SK-N-SH (cell line): ENCODE measurements around the gene PARP8. TPM values are rescaled to one million over a fixed set of nuclear protein-coding genes. Genes with fewer than 3 reads are reported as not detected.
"Not testable (repeated sequence)": the region's sequence is repeated elsewhere in the genome, so short reads cannot be mapped to it uniquely, and the experiment has no call there.

ENCODE experiments used
- CTCF ChIA-PET: fragments of 300-600, 350-600 bp; formaldehyde crosslinking; extraction: SDS; loops from one replicate; lab custom pipeline; 2021; lab: Yijun Ruan, JAX
- POLR2A ChIA-PET: fragments of 350-600 bp; sonication (Branson Sonifier 250); formaldehyde crosslinking; extraction: SDS; loops from one replicate; lab custom pipeline; 2020; ENCODE audit warnings: antibody characterized with exemption, inconsistent platforms; lab: Yijun Ruan, JAX
- DNase-seq: peaks from one replicate; pipeline ENCODE4 v3.0.0; 2012
- H2AFZ ChIP-seq: fragments of 200-600 bp; sonication (generic); 2 replicates; pipeline ENCODE4 v1.8.1; 2016; ENCODE audit warnings: antibody characterized with exemption, mild to moderate bottlenecking, low read depth
- H3F3A ChIP-seq: fragments of 200-600 bp; sonication (generic); replicated peaks from 2 replicates; pipeline ENCODE3; 2016; ENCODE audit warnings: antibody characterized with exemption, mild to moderate bottlenecking; ENCODE audit not compliant: insufficient read depth
- H3K27ac ChIP-seq, 2 experiments: fragments of 200-500 bp in 1 of 2; fragments of 200-600 bp in 1 of 2; sonication (Bioruptor generic) in 1 of 2; sonication (generic), shearing (Covaris generic) in 1 of 2; 2 replicates each; pipeline versions ENCODE4 v1.5.1 to v1.6.1; 2014 to 2016; ENCODE audit warnings: low read depth in 2 of 2, inconsistent platforms in 1 of 2, low read length in 1 of 2, mild to moderate bottlenecking in 1 of 2, mixed read lengths in 1 of 2
- H3K27me3 ChIP-seq: fragments of 200-600 bp; sonication (generic), shearing (Covaris generic); 2 replicates; pipeline ENCODE4 v1.6.1; 2016; ENCODE audit warnings: mixed run types; ENCODE audit not compliant: insufficient read depth
- H3K36me3 ChIP-seq, 2 experiments: fragments of 200-500 bp in 1 of 2; fragments of 200-600 bp in 1 of 2; sonication (Bioruptor generic) in 1 of 2; sonication (generic) in 1 of 2; replicated peaks in 1 of 2; 2 replicates each; pipeline versions ENCODE3 to v1.5.1; 2014 to 2016; ENCODE audit warnings: low read length in 1 of 2, mild to moderate bottlenecking in 1 of 2; ENCODE audit not compliant: insufficient read depth in 2 of 2, control insufficient read depth in 1 of 2
- H3K4me1 ChIP-seq, 2 experiments: fragments of 200-500 bp in 1 of 2; fragments of 200-600 bp in 1 of 2; sonication (Bioruptor generic) in 1 of 2; sonication (generic), shearing (Covaris generic) in 1 of 2; 2 replicates each; pipeline versions ENCODE4 v1.5.1 to v1.6.1; 2014 to 2016; ENCODE audit warnings: low read depth in 1 of 2, low read length in 1 of 2, mixed run types in 1 of 2; ENCODE audit not compliant: insufficient read depth in 2 of 2, control insufficient read depth in 1 of 2
- H3K4me2 ChIP-seq: fragments of 200-600 bp; sonication (generic), shearing (Covaris generic); 2 replicates; pipeline ENCODE4 v1.6.1; 2017; ENCODE audit warnings: mixed run types
- H3K4me3 ChIP-seq, 2 experiments: fragments of 200-500 bp in 1 of 2; fragments of 200-600 bp in 1 of 2; sonication (Bioruptor generic) in 1 of 2; sonication (generic), shearing (Covaris generic) in 1 of 2; 2 replicates each; pipeline versions ENCODE4 v1.5.1 to v1.8.1; 2014 to 2016; ENCODE audit warnings: low read depth in 2 of 2, inconsistent platforms in 1 of 2, low read length in 1 of 2, mild to moderate bottlenecking in 1 of 2, mixed read lengths in 1 of 2, moderate library complexity in 1 of 2
- H3K79me2 ChIP-seq: fragments of 200-600 bp; sonication (generic); 2 replicates; pipeline ENCODE4 v1.8.1; 2017; ENCODE audit warnings: mild to moderate bottlenecking; ENCODE audit not compliant: insufficient read depth
- H3K9ac ChIP-seq: fragments of 200-600 bp; sonication (generic); 2 replicates; pipeline ENCODE4 v1.6.1; 2017; ENCODE audit warnings: mixed run types
- H3K9me2 ChIP-seq: fragments of 200-600 bp; sonication (generic); 2 replicates; pipeline ENCODE4 v1.6.1; 2017; ENCODE audit warnings: mixed run types
- H3K9me3 ChIP-seq: fragments of 200-600 bp; sonication (generic); 2 replicates; pipeline ENCODE4 v1.6.1; 2017; ENCODE audit warnings: mixed run types, mild to moderate bottlenecking, moderate library complexity
- H4K20me1 ChIP-seq: fragments of 200-600 bp; sonication (generic); 2 replicates; pipeline ENCODE4 v1.6.1; 2017; ENCODE audit warnings: mild to moderate bottlenecking, mixed run types; ENCODE audit not compliant: insufficient read depth
- CHD2 ChIP-seq: fragments of 150-350 bp; IDR thresholded peaks from 2 replicates; pipeline ENCODE4 v1.6.1; 2018; ENCODE audit warnings: low read length; ENCODE audit not compliant: partially characterized antibody
- ELF1 ChIP-seq: IDR thresholded peaks from 2 replicates; pipeline ENCODE4 v1.4.0; 2012
- EZH2phosphoT487 ChIP-seq: fragments of 200-600 bp; sonication (generic); IDR thresholded peaks from 2 replicates; pipeline ENCODE4 v1.6.1; 2017; ENCODE audit warnings: low read depth, mixed run types, mild to moderate bottlenecking, antibody characterized with exemption, moderate library complexity, borderline replicate concordance
- FOSL2 ChIP-seq: IDR thresholded peaks from 2 replicates; pipeline ENCODE4 v1.4.0; 2012; ENCODE audit warnings: low read depth, mild to moderate bottlenecking, moderate library complexity, borderline replicate concordance
- FOXJ3 ChIP-seq: sonication (generic); formaldehyde crosslinking; IDR thresholded peaks from 2 replicates; pipeline ENCODE4 v1.5.1; 2020; ENCODE audit warnings: mild to moderate bottlenecking, missing genetic modification reagents
- FOXM1 ChIP-seq: IDR thresholded peaks from 2 replicates; pipeline ENCODE4 v1.4.0; 2012; ENCODE audit warnings: low read depth, mild to moderate bottlenecking
- MEF2A ChIP-seq: IDR thresholded peaks from 2 replicates; pipeline ENCODE4 v1.4.0; 2012; ENCODE audit warnings: low read depth, borderline replicate concordance
- MXI1 ChIP-seq: IDR thresholded peaks from 2 replicates; pipeline ENCODE4 v1.6.1; 2012; ENCODE audit warnings: mild to moderate bottlenecking, low read depth, low read length, improper control_type of control experiment
- NRF1 ChIP-seq: IDR thresholded peaks from 2 replicates; pipeline ENCODE4 v1.6.1; 2012; ENCODE audit warnings: low read depth, mild to moderate bottlenecking, low read length
- POLR2AphosphoS5 ChIP-seq: IDR thresholded peaks from 2 replicates; pipeline ENCODE4 v1.6.1; 2012; ENCODE audit warnings: low read depth, low read length
- RAD21 ChIP-seq: IDR thresholded peaks from 2 replicates; pipeline ENCODE4 v1.6.1; 2012; ENCODE audit warnings: mild to moderate bottlenecking, low read length
- RCOR1 ChIP-seq: fragments of 150-350 bp; IDR thresholded peaks from 2 replicates; pipeline ENCODE4 v1.6.1; 2017; ENCODE audit warnings: antibody characterized with exemption, low read length
- REST ChIP-seq: IDR thresholded peaks from 2 replicates; pipeline ENCODE4 v1.6.1; 2012; ENCODE audit warnings: mild to moderate bottlenecking, low read depth, low read length, moderate library complexity
- RXRA ChIP-seq: IDR thresholded peaks from 2 replicates; pipeline ENCODE4 v1.4.0; 2012; ENCODE audit warnings: low read depth, mild to moderate bottlenecking, borderline replicate concordance
- TAF1 ChIP-seq: IDR thresholded peaks from 2 replicates; pipeline ENCODE4 v1.6.1; 2012; ENCODE audit warnings: low read depth, mild to moderate bottlenecking, low read length, moderate library complexity, borderline replicate concordance
- TCF12 ChIP-seq: IDR thresholded peaks from 2 replicates; pipeline ENCODE4 v1.4.0; 2012
- YY1 ChIP-seq: IDR thresholded peaks from 2 replicates; pipeline ENCODE4 v1.4.0; 2012; ENCODE audit warnings: low read depth, mild to moderate bottlenecking
- WGBS: methylation state at CpG from one replicate; pipeline ENCODE4 v1.1.6; 2017; ENCODE audit warnings: low lambda C conversion rate; 5-methylcytosine and 5-hydroxymethylcytosine counted together
- polyA plus RNA-seq, 3 experiments: library from polyadenylated mRNA; depleted of rRNA; stranded (reverse); fragments of >200 nt; gene quantifications; 2 replicates each; pipeline ENCODE4 v1.2.3, GENCODE V29; 2012
- TF ChIP-seq, protein P1 (sequence below): fragments of 150-350 bp; IDR thresholded peaks from 2 replicates; pipeline ENCODE4 v1.6.1; 2016; ENCODE audit warnings: mild to moderate bottlenecking, low read depth, low read length
- TF ChIP-seq, protein P2 (sequence below): IDR thresholded peaks from 2 replicates; pipeline ENCODE4 v1.4.0; 2012; ENCODE audit warnings: low read depth

PARP8 gene
- polyA plus RNA-seq, 1 of the 3 experiments (the other 2 are of a cell fraction): 6.2 TPM

DNA sequence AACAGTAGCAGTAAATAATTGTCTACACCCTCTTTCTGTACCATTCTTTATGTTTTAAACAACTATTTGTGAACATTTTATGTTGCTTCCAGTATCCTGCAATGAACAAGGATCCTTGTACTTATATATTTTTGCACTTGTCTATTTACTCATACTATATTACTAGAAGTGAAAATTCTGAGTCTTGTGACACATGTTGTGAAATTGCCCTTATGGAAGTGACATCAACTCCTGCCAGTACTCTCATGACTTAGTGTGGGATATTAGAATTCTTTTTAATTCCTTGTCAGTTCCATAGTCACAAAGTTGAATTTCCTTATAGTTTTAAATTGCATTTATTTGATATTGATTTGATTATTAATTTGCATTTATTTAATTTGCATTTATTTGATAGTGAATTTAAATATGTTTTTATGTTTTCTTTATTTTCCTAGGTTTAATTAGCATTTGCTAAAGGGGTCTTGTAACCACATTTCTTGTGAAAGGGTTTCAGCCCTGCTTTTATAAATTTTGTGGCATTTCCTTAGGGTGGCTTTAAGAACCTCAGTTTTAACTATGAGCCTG, 27.7 kb downstream of the PARP8 start:
- Histone ChIP-seq H3K27me3 (no peaks in the 10 kb centered on the region), H3K4me1 (no peaks in the 10 kb centered on the region), H3K27ac (no peak overlapping the region), H3K36me3 (no peaks in the 10 kb centered on the region), H3K9me2 (no peaks in the 10 kb centered on the region), H3K9me3 (no peaks in the 10 kb centered on the region), H3K79me2 (no peaks in the 10 kb centered on the region), H3F3A (no peaks in the 10 kb centered on the region), H3K4me2 (no peak overlapping the region), H3K4me3 (no peak overlapping the region), H4K20me1 (no peaks in the 10 kb centered on the region), H2AFZ (no peak overlapping the region), H3K9ac (no peak overlapping the region)
- ChIA-PET POLR2A (no interaction called here), CTCF (no interaction called here)
- no peak for DNase-seq
- TF ChIP-seq REST: no peak
- TF ChIP-seq RXRA: no peak
- TF ChIP-seq, protein P1, sequence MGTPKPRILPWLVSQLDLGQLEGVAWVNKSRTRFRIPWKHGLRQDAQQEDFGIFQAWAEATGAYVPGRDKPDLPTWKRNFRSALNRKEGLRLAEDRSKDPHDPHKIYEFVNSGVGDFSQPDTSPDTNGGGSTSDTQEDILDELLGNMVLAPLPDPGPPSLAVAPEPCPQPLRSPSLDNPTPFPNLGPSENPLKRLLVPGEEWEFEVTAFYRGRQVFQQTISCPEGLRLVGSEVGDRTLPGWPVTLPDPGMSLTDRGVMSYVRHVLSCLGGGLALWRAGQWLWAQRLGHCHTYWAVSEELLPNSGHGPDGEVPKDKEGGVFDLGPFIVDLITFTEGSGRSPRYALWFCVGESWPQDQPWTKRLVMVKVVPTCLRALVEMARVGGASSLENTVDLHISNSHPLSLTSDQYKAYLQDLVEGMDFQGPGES: no peak
- no peak for TF ChIP-seq RCOR1
- TF ChIP-seq RAD21: no peak
- TF ChIP-seq TAF1: no peak
- no peak for TF ChIP-seq FOSL2
- TF ChIP-seq YY1: no peak
- TF ChIP-seq FOXJ3: no peak
- TF ChIP-seq, protein P2, sequence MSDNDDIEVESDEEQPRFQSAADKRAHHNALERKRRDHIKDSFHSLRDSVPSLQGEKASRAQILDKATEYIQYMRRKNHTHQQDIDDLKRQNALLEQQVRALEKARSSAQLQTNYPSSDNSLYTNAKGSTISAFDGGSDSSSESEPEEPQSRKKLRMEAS: no peak
- no peak for TF ChIP-seq MEF2A
- TF ChIP-seq MXI1: no peak
- TF ChIP-seq TCF12: no peak
- no peak for TF ChIP-seq ELF1
- no peak for TF ChIP-seq POLR2AphosphoS5
- no peak for TF ChIP-seq CHD2
- TF ChIP-seq EZH2phosphoT487: no peak
- no peak for TF ChIP-seq NRF1
- TF ChIP-seq FOXM1: no peak

GRCh38 chr5:50694626-50695025, 28.2 kb downstream of the PARP8 start:
- DNase-seq, H3K27ac ChIP-seq, H3K9me3 ChIP-seq, CTCF ChIA-PET, H2AFZ ChIP-seq, H3F3A ChIP-seq, H3K9ac ChIP-seq, H4K20me1 ChIP-seq, H3K36me3 ChIP-seq, H3K4me2 ChIP-seq, H3K79me2 ChIP-seq, H3K27me3 ChIP-seq, H3K4me1 ChIP-seq, H3K4me3 ChIP-seq, H3K9me2 ChIP-seq: not testable (repeated sequence)
- WGBS: 81% methylated on average over 4 of the region's 4 CpGs
- POLR2A ChIA-PET: interaction anchor here (0.6 kb wide), 1 partner anchor 262 kb away, joined by 8 read pairs; no protein-coding TSS in a partner anchor
